Activated CD4-positive, alpha-beta T cell treated with anti-CD3 and anti-CD28 coated beads, Interleukin-2, amount 50 U/mL, for 16 hours (primary cell): ENCODE measurements around the gene PARVA.

Experiments used
- DNase-seq: peaks from one replicate; pipeline ENCODE4 v3.0.0-alpha.2; 2020

PARVA gene

GRCh38 chr11:12565406-12565805 lies 188.0 kb downstream of the PARVA start:
- no peak for DNase-seq

- DNase-seq, result no peak
Measured at GRCh38 chr11:12567746-12568460, 190.5 kb downstream of the PARVA start.

- DNase-seq, result no peak
Measured at GRCh38 chr11:12569499-12570425, 192.4 kb downstream of the PARVA start.

- DNase-seq, result no peak
Measured at GRCh38 chr11:12573707-12574485, 196.5 kb downstream of the PARVA start.

GRCh38 chr11:12577725-12578644 lies 200.6 kb downstream of the PARVA start:
- DNase-seq, result no peak

- no peak for DNase-seq
Measured at GRCh38 chr11:12581416-12581815, 204.0 kb downstream of the PARVA start.

- no peak for DNase-seq
Measured at GRCh38 chr11:12581923-12582322, 204.6 kb downstream of the PARVA start.
